Measurements from ENCODE around the gene TCEANC2.
"Not testable (repeated sequence)": the region's sequence is repeated elsewhere in the genome, so short reads cannot be mapped to it uniquely, and the experiment has no call there.

The TCEANC2 gene

DNA sequence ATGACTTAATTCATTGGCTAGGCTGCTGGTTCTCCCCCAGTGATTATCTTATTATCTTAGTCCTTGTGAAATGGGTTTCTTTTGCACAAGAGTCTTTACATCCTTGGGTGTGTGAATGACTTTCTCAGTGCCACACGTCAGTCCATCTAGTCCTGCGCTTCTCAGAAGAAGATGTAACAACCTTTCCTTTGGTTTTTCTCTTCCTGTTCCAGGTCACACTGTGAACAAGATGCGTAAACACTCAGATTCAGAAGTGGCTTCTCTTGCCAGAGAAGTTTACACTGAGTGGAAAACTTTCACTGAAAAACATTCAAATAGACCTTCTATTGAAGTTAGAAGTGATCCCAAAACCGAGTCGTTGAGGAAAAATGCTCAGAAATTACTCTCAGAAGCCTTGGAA is 35.0 kb downstream of the TCEANC2 start:
- no peak for DNase-seq (ENCODE audit: low spot score)

DNA sequence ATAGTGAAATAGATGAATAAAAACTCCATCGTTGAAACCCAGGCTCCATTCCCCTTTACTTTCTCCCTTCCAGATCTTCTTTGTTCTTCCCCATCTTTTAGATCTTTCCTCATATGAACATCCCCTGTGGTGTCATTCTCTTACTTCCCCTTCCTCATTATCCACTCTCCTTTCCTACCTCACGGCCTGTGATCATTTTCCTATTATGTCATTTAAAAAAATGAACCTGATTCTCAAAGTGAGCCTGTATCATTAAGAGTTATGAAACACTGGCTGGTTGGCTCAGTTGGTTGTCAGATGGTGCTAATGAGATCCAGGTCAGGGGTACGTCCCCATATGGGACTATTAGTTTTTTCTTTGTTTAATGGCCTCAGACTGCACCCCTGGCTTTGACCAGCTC is 38.3 kb downstream of the TCEANC2 start:
- DNase-seq (ENCODE audit: low spot score) = no peak

DNA sequence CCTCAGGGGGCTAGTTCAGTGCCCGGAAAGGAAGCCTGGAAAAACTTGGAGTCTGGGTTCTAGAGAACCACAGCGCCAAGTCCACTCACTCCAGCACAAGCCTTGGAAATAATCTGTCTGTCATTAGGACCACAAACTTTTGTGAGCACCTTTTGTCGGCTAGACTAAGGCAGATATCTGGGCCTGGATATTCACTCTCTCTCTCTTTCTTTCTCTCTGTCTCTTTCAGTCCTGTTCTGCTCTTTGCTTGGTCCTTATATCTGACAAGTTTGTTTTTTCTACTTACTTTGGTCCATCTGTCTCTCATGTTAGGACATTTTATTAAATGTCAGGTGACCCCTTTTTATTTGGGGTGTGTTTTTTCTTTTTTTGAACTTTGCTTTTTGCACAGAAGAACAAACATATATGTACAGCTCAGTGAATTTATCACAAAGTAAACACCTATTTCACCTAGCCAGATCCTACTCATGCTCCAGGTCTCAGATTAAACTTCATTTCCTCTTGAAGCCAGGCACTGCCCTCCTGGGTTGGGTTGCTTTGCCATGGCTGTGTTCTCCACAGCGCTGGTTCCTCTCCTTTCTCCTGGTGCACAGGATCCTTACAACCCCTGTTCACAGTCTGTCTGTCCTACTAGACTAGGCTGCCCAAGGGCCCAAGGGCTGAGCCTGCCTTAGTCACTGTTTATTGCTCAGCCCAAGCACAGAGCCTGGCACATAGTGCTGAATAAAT is 40.8 kb downstream of the TCEANC2 start:
- no peak for DNase-seq (ENCODE audit: low spot score)

DNA sequence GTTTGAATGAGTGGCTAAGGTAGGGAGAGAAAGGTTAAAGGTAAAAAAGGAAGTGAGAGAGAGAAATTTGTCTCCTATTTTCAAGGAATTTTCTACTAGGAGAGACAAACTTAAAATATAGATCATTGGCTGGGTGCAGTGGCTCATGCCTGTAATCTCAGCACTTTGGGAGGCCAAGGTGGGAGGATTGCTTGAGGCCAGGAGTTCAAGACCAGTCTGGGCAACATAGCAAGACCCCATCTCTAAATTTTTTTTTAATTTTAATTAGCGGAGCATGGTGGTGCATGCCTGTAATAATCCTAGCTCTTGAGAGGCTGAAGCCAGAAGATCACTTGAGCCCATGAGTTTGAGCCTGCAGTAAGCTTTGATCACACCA is 41.3 kb downstream of the TCEANC2 start:
- DNase-seq (ENCODE audit: low spot score) = not testable (repeated sequence)

DNA sequence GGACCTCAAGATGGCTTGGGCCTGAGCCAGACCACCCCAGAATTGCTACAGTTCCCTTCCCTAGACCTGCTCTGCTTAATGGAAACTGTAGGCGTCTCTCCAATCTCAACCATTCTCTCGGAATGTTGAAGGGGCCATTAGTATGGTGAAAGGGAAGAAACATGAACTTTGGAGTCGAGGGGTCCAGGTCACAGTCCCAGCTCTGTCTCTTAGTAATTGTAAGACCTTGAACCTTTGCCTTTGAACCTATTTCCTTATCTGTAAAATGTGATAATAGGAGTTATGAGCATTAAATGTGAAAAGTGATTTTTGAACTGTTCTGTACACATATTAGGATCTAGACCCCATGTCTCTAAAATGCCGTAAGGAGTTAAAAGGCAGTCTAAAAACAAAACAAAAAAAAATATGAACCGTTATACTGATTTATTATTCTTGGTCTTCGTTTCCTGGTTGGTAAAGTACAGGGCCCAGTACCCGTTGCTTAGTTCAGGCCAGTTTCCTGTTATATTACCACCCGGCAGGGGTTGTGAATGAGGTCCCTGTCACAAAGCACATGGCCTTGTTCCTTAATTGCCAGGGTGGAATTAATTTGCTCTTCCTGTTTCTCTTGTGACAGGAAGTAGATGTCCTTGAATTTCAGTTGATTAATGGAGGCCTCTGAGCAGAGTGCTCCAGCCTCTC is 42.3 kb downstream of the TCEANC2 start:
- no peak for DNase-seq (ENCODE audit: low spot score)

DNA sequence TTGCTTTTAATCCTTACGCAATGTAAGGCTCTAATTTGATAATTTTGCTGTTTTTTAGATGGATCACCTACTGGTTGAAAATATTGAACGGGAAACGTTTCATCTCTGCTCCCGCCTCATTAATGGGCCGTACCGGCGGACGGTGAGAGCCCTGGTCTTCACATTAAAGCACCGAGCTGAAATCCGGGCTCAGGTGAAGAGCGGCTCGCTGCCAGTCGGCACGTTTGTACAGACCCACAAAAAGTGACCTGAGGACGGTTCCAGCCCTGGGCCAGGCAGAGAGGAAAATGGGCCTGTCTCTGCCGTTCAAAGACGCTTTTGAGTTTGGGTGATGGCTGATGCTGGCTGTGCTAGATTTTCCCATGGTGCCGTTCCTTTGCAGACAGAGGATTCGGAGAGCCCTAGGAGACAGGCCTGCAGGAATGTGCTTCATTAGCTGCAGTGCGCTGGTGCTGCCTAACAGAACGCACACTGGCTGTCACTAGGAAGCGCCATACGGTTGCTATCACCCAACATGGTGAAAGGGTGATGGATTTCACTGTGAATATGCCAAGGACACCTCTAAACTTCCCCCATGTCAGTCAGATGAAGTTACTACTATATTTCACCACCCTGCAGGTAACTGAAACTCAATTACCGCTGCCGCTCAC is 42.9 kb downstream of the TCEANC2 start:
- peak; percentile 44 for DNase-seq (ENCODE audit: low spot score)

DNA sequence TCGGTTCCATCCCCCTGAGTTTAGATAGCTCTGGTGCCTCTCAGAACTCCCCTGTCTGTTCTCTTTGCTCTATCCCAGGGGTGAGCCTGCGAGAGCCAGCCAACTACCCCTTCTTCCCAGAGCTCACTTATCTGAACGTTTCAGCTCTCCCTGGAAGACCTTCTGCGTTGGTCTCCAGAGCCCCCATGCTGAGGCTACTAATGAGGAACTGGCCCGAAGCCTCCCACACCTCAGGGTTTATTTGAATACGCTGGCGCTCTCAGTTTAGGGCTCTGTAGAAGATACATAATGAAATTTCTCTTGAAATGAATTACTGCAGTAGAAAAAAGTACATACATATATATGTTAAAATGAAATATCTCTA is 43.5 kb downstream of the TCEANC2 start:
- DNase-seq (ENCODE audit: low spot score) = no peak

DNA sequence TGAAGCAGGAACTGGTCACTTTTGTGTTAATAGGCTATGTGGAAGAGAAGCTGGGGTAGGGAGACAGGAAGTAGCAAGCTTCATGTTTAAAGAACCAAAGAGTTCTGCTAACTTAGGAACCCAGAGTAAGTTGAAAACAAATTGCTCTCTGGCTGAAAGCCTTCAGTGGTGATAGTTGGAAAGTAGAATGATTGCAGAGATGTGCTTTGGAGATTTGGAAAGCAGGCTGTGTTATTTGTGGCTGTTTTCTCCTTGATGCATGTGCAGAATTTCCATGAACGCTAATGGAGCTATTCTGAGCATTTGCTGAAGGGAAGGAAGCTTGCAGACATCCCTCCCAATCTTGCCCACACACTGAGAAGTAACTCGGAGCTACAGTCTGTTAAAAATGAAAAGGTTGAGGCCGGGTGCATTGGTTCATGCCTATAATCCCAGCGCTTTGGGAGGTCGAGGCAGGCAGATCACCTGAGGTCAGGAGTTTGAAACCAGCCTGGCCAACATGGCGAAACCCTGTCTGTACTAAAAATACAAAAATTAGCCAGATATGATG is 45.7 kb downstream of the TCEANC2 start:
- DNase-seq (ENCODE audit: low spot score) = no peak

DNA sequence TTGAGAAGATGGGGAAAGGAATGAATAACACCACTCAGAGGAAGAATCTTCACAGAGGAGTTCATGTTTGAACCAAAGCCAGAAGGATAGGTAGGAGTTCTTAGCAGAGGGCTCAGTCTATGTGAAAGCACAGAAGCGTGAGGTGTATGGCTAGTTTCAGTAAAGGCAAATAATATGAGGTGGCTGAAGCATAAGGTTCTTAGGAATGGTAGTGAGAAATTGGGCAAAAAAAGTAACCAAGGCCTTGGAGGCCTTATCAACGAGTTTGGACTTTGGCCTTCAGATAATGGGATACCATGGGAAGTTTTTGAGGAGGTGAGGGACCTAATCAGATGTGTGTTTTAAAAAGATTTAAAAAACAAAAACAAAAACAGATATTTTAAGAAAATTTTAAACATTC is 47.1 kb downstream of the TCEANC2 start:
- no peak for DNase-seq (ENCODE audit: low spot score)

DNA sequence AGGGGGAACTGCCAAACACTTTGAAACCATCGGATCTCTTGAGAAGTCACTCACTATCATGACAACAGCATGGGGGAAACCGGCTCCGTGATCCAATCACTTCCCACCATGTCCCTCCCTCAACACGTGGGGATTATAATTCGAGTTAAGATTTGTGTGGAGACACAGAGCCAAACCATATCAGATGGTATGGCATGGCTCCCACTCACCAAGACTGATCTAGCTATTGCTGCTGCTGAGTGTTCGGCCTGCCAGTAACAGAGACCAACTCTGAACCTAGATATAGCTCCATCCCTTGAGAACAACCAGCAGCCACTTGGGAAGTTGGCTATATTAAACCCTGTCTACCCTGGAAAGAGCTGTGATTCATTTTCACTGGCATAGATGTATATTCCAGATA is 50.0 kb downstream of the TCEANC2 start:
- DNase-seq (ENCODE audit: low spot score) = no peak

DNA sequence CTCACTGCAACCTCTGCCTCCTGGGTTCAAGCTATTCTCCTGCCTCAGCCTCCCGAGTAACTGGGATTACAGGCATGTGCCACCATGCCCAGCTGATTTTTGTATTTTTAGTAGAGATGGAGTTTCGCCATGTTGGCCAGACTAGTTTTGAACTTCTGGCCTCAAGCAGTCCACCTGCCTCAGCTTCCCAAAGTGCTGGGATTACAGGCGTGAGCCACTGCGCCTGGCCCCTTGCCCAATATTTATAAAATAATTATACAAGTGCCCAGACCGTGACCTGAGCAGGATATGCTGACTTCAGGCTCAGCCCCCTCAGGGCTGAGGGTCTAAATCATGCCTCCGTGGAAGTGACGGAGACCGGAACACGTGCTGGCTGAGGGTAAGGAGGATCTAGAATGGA is 51.2 kb downstream of the TCEANC2 start:
- not testable (repeated sequence) for DNase-seq (ENCODE audit: low spot score)

DNA sequence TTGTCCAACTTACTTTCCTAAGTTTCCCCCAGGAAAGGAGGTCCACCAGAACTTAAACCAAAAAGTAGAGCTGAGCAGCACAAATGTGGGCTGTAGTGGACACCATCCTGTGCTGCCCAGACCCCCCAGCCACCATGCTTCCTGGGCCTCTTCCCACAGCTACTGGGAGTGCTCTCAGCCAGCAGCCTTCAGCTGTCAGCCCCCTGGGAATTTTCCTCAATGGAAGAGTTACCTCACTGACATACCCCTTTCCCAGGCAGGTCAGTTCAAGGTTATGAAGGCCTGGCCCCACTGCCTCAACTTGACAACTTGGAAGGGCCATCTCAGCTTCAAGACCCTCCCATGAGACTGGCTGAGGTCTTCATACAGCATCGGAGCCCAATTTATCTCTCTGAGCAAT is 51.7 kb downstream of the TCEANC2 start:
- no peak for DNase-seq (ENCODE audit: low spot score)

DNA sequence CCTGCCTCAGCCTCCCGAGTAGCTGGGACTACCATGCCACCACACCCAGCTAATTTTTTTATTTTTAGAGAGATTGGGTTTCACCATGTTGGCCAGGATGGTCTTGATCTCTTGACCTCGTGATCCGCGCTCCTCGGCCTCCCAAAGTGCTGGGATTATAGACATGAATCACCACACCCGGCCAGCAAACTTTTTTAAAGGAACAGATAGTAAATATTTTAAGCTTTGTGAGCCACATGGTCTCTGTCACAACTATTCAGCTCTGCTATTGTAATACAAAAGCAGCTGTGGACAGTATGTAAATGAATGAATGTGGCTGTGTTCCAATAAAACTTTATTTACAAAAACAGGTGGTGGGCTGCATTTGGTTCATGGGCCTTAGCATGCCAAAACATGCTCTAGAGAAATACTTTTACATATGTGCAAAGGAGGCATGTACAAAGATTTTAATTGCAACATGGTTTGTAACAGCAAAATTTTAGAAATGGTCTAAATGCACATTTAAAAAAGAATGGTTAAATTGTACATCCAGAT is 52.4 kb downstream of the TCEANC2 start:
- no peak for DNase-seq (ENCODE audit: low spot score)

DNA sequence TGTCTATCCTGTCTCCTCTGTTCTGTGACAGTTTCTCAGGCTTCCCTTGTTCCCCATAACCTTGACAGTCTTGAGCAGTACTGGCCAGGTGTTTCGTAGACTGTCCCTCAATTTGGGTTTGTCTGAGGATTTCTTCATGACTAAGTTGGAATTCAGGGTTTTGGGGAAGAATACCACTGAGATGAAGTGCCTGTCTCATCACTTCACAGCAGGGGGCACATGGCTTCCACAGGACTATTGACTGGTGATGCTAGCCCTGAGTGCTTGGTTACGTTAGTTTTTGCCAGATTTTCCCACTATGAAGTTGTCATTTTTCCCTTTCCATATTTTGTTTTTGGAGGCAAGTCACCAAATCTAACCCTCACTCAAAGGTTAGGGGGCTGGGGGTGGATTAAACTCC is 53.7 kb downstream of the TCEANC2 start:
- DNase-seq (ENCODE audit: low spot score) = no peak

DNA sequence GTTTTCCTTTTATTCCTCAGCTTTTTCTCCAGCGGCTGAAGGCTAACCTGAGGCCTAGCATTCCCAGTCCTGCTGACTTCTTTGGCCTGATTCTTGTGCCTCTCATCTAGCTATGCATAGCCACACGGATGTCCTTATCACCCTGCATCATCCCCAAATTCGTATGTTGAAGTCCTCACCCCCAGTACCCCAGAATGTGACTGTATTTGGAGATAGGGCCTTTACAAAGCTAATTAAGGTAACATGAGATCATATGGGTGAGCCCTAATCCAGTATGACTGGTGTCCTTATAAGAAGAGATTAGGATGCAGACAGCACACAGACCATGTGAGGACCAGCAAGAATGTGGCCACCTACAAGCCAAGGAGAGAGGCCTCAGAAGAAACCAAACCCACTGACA is 54.7 kb downstream of the TCEANC2 start:
- no peak for DNase-seq (ENCODE audit: low spot score)

DNA sequence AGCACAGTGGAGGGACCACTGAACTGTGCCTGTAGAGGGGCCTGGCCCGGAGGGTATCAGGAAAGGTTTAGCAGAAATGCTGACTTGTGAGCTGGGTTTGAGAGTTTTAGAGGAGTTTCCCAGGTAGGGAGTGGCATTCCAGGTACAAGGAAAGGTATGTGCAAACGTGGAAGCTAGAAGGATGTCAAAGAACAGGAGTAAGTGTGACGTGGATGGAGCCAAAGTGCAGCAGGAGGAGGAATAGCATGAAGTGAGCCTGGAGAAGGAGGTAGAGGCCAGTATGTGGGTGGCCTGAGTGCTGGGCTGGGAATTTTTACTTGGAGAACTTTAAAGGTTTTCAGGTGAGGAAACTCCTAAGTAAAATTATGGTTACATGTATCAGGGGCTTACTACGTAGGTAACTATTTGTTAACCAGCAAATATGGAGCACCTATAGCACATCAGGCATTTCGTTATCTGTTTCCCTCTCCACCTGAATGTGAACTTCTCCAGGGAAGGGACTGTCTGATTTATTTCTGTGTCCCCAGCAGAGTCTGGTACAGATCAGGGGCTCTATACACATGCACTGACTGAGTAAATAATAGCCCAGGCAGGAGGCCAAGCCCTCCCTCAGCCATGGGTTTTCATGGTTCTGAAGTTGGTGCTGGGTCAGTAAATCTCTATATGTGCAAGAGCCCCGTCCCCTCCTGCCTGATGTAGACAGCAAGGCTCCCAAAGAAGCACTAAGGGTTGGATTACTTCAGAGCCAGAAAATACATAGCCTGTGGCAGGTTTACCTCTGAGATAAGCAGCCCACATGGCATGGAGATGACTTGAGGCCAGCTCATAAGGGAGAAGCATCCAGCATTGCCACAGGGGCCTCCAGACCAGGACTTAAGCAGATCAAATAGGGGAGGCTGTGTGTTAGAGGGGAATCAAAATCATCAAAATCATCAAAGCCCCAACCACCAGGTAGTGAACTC is 56.0 kb downstream of the TCEANC2 start:
- no peak for DNase-seq (ENCODE audit: low spot score)

DNA sequence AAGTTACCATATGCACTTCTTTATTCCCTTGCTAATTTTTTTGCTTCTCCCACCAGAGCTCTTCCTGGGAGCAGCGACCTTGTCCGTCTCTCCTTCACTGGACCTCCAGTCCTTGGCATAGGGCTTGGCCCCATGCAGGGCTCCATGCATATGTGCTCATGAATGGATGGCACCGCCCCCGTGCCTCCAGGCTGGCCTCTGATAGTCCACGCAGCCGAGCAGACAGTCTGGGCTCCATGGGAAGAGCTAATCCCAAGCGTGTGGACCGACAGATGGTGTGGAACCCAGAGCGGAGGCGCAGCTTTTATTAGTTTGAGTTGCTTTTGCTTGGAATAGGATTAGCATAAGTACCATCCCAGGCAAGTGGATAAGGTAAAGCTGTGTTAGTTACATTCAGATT is 57.6 kb downstream of the TCEANC2 start:
- peak; percentile 47 for DNase-seq (ENCODE audit: low spot score)

DNA sequence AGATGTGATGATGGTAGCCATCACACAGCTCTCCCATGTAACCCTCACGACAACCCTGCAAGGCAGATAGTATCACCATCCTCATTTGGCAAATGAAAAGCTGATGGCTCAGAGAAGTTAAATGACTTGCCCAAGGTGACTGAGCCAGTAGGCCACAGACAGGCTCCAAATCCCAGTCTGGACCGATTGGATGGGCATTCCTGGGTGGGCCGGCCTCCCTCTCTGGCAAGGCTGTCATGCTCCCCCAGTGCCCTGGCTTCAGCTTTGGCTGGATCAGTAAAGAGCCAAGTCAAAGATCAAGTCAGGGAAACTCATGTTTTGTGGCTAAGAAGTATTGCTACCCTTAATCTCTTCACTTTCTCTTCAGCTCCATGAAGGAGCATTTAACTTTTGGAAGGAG is 58.2 kb downstream of the TCEANC2 start:
- DNase-seq (ENCODE audit: low spot score) = no peak

DNA sequence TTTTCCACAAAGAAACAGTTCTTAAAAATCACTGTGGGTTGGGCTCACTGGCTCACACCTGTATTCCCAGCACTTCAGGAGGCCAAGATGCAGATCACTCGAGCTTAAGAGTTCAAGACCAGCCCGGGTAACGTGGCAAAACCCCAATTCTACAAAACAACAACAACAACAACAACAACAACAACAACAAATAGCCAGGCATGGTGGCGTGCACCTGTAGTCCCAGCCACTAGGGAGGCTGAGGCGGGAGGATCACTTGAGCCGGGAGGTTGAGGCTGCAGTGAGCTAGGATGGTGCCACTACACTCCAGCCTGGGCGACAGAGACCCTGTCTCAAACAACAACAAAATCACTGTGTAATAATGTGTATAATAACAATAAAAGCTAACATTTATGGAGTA is 58.6 kb downstream of the TCEANC2 start:
- DNase-seq (ENCODE audit: low spot score) = no peak

DNA sequence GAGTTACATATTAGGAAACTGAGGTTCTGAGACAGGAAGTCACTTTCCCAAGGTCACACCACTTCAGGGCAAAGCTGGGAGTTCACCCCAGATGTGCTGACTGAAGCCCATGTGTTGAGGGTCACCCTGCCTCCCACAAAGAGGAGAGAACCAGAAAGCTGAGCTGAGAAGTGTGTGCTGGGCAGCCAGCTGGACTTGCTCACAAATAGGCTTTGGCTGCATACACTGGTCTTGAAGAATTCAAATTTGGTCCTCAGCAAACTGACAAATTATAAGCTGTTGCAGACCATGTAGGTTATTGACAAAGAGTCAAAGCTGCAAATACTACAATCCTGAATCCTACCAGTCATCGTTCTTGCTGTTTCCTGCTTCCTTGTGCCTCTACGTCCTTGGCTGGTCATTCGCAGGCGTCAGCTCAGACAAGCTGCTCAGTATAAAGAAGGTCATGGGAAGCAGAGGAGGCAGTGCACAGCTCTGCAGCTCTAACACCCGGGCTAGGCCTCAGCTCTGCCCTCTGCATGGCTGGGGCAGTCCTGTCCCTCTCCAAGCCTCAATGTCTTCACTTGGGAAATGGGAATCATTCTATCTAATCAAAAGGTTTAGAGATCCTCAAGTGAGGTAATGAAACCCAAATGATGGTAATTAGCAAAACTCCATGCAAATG is 59.4 kb downstream of the TCEANC2 start:
- DNase-seq (ENCODE audit: low spot score) = no peak

DNA sequence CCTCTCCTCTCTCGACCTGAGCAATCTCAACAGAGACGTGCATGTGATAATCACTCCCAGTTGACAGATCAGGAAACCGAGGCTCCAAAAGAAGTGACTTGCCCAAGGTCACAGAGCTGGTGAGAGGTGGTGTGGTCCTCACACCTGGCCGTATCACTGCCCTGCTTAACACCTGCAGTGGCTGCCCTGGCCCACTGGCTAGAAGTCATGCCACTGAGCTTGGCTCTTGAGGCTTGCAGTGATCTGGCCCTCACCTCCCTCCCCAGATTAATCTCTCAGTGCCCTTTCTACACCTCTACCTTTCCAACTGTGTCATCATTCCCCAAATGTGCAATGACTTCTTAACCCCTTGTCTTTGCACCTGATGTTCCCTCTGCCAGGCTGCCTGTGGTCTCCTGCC is 60.6 kb downstream of the TCEANC2 start:
- no peak for DNase-seq (ENCODE audit: low spot score)

Measured in Ammon's horn (tissue), 1 donor.